Thyroid gland (tissue), 4 donors: ENCODE results near the gene TSPAN7.

Experiments
- CTCF ChIP-seq, 6 experiments: fragments of 200-600 bp in 3 of 6; fragments of 450-650 bp in 3 of 6; sonication (generic) in 3 of 6; IDR thresholded peaks; one replicate each; pipeline ENCODE4 v1.5.1; 2016 to 2019; ENCODE audit warnings: antibody characterized with exemption in 6 of 6, mild to moderate bottlenecking in 2 of 6, inconsistent platforms in 1 of 6, moderate library complexity in 1 of 6
- POLR2A ChIP-seq, 2 donors: fragments of 450-650 bp; IDR thresholded peaks; one replicate each; pipeline ENCODE4 v1.6.1; 2017; ENCODE audit warnings: antibody characterized with exemption in 2 of 2, mild to moderate bottlenecking in 2 of 2, moderate library complexity in 1 of 2

GRCh38 chrX:38575888-38576287, 14.5 kb downstream of the TSPAN7 start:
- TF ChIP-seq CTCF (IDR thresholded peaks at IDR 0.05) (no peak), POLR2A (IDR thresholded peaks at IDR 0.05) (no peak)
